Breast epithelium (tissue), 3 donors: ENCODE data around the gene ANKRD11.

Experiments used
- POLR2A ChIP-seq: fragments of 450-650 bp; IDR thresholded peaks from one replicate; pipeline ENCODE4 v1.6.1; 2016; ENCODE audit warnings: antibody characterized with exemption, mild to moderate bottlenecking, moderate library complexity
- POLR2AphosphoS5 ChIP-seq, 3 donors: sonication (generic); formaldehyde crosslinking; IDR thresholded peaks; one replicate each; pipeline ENCODE4 v1.6.1; 2017; ENCODE audit warnings: antibody characterized with exemption in 3 of 3
- TF ChIP-seq, protein P1 (sequence below), 3 donors: fragments of 450-650 bp; IDR thresholded peaks; one replicate each; pipeline ENCODE4 v1.5.1; 2016 to 2017; ENCODE audit warnings: antibody characterized with exemption in 3 of 3, mild to moderate bottlenecking in 3 of 3, moderate library complexity in 3 of 3

DNA sequence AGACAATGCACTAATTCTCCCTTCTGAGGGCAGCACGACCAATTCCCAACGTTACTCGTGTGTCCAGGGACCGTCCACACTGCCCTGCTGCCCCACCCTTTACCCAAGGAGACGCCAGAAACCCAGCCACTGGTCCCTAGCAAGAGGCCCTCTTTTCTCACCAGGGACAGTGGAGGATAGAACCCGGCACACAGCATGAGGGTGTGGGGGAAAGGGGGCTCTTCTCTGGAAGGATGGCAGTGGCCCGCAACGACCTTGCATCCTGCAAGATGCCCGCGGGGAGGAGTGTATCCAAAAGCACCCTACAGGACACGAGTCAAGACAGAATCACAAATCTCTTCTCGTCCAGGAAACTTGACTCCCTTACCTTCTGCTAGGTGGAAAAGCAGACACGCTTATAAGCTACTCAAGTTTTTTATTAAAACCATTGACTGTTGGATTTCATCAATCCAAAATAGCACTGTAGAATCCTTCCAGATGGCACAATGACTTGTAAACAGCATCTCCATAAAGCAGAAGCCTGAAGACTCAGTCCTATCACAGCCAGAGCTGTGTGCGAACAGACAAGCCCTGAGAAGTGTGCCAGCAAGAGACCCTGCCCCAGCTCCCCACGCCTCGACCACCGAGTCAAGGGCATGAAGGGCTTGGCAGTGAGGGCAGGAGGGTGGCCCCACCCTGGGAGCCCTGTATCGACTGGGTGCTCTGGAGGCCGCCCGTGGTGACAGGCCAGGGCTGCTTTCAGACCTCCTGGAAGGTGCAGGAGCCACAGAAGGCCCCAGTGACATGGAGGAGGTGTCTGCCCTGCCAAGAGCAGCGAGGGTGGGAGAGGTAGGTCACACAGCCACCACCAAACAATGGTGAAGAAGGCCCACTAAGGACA is 103.8 kb downstream of the ANKRD11 start:
- TF ChIP-seq POLR2AphosphoS5 (IDR thresholded peaks at IDR 0.05) (no peak), POLR2A (no peak)
- TF ChIP-seq, protein P1, sequence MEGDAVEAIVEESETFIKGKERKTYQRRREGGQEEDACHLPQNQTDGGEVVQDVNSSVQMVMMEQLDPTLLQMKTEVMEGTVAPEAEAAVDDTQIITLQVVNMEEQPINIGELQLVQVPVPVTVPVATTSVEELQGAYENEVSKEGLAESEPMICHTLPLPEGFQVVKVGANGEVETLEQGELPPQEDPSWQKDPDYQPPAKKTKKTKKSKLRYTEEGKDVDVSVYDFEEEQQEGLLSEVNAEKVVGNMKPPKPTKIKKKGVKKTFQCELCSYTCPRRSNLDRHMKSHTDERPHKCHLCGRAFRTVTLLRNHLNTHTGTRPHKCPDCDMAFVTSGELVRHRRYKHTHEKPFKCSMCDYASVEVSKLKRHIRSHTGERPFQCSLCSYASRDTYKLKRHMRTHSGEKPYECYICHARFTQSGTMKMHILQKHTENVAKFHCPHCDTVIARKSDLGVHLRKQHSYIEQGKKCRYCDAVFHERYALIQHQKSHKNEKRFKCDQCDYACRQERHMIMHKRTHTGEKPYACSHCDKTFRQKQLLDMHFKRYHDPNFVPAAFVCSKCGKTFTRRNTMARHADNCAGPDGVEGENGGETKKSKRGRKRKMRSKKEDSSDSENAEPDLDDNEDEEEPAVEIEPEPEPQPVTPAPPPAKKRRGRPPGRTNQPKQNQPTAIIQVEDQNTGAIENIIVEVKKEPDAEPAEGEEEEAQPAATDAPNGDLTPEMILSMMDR (IDR thresholded peaks at IDR 0.05), result no peak
